Osteoblast (primary cell): Measurements from ENCODE around the gene CSK. TPM values are rescaled to one million over a fixed set of nuclear protein-coding genes. Genes with fewer than 3 reads are reported as not detected.

ENCODE experiments used
- DNase-seq: peaks from one replicate; pipeline ENCODE4 v3.0.0; 2011; ENCODE audit warnings: low spot score, mixed read lengths; ENCODE audit not compliant: insufficient read length; ENCODE audit errors: missing footprints
- H2AFZ ChIP-seq: 2 replicates; pipeline ENCODE4 v1.6.0; 2011; ENCODE audit warnings: mild to moderate bottlenecking, low read length
- H3K27ac ChIP-seq: 2 replicates; pipeline ENCODE4 v1.5.1; 2011; ENCODE audit warnings: mild to moderate bottlenecking, low read depth, low read length, moderate library complexity
- H3K27me3 ChIP-seq: 2 replicates; pipeline ENCODE4 v1.6.0; 2012; ENCODE audit warnings: mild to moderate bottlenecking, control low read depth, inconsistent platforms, low read length, moderate library complexity; ENCODE audit not compliant: insufficient read depth
- H3K36me3 ChIP-seq: 2 replicates; pipeline ENCODE4 v1.5.1; 2011; ENCODE audit warnings: mild to moderate bottlenecking, low read length, control low read depth, moderate library complexity; ENCODE audit not compliant: insufficient read depth
- H3K4me1 ChIP-seq: 2 replicates; pipeline ENCODE4 v1.5.1; 2011; ENCODE audit warnings: mild to moderate bottlenecking, low read length, control low read depth, moderate library complexity; ENCODE audit not compliant: insufficient read depth
- H3K4me2 ChIP-seq: 2 replicates; pipeline ENCODE4 v1.6.0; 2011; ENCODE audit warnings: mild to moderate bottlenecking, low read length; ENCODE audit not compliant: insufficient read depth
- H3K4me3 ChIP-seq: fragments of 200-600 bp; sonication (generic); 3 replicates; pipeline ENCODE4 v1.5.1; 2012; ENCODE audit warnings: mild to moderate bottlenecking, low read length, inconsistent platforms; ENCODE audit not compliant: insufficient read depth
- H3K79me2 ChIP-seq: 2 replicates; pipeline ENCODE4 v1.6.0; 2012; ENCODE audit warnings: mild to moderate bottlenecking, low read length, control low read depth, inconsistent platforms; ENCODE audit not compliant: insufficient read depth
- H3K9me3 ChIP-seq: 2 replicates; pipeline ENCODE4 v1.5.1; 2011; ENCODE audit warnings: low read depth, low read length, control low read depth
- H4K20me1 ChIP-seq: 2 replicates; pipeline ENCODE4 v1.6.0; 2012; ENCODE audit warnings: mild to moderate bottlenecking, low read length, control low read depth; ENCODE audit not compliant: insufficient read depth
- total RNA-seq: library from RNA; depleted of rRNA; stranded (reverse); fragments of >200 nt; gene quantifications from 2 replicates; pipeline ENCODE4 v1.2.3, GENCODE V29; 2012
- TF ChIP-seq, protein P1 (sequence below): IDR thresholded peaks from 2 replicates; pipeline ENCODE4 v1.5.1; 2011; ENCODE audit warnings: mild to moderate bottlenecking, low read depth, low read length, moderate library complexity; ENCODE audit errors: extremely low read depth

The CSK gene
- total RNA-seq, 1 donor = 31.5 TPM

DNA sequence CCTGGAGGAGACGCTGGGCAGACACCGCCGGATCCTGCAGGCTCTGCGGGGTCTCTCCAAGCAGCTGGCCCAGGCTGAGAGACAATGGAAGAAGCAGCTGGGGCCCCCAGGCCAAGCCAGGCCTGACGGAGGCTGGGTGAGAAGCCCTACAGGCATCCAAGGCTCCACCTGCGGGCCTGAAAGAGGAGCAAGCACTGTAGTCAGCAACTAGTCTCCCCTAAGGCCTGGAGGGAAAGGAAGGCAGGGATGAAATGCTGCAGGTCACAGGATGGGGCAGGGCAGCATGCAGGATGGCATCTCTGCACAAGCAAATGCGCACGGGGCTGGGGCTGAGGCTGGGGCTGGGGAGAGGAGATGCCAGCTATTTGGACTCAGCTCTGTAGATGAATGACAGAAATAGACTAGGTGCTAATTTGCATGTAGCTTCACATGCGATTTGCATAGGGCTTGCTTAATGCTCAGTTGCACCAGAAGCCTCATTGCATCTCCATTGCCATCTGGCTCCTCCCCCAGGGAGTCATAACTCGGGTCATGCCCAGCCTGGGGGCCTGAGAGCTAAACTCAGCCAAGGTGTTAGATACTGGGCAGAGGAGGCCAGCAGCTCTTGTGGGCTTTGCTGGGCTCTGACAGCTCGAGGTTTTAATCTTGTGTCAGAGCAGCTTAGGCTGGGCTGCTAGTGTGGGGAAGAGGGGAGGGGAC lies 39.4 kb downstream of the CSK start:
- Histone ChIP-seq H3K36me3 (no peaks in the 10 kb centered on the region), H3K27me3 (peaks cover 11% of the 10 kb centered on the region), H3K27ac (no peak overlapping the region), H4K20me1 (no peaks in the 10 kb centered on the region), H3K79me2 (no peaks in the 10 kb centered on the region), H2AFZ (no peak overlapping the region), H3K4me3 (no peak overlapping the region), H3K4me2 (no peak overlapping the region), H3K4me1 (no peaks in the 10 kb centered on the region), H3K9me3 (no peaks in the 10 kb centered on the region)
- TF ChIP-seq, protein P1, sequence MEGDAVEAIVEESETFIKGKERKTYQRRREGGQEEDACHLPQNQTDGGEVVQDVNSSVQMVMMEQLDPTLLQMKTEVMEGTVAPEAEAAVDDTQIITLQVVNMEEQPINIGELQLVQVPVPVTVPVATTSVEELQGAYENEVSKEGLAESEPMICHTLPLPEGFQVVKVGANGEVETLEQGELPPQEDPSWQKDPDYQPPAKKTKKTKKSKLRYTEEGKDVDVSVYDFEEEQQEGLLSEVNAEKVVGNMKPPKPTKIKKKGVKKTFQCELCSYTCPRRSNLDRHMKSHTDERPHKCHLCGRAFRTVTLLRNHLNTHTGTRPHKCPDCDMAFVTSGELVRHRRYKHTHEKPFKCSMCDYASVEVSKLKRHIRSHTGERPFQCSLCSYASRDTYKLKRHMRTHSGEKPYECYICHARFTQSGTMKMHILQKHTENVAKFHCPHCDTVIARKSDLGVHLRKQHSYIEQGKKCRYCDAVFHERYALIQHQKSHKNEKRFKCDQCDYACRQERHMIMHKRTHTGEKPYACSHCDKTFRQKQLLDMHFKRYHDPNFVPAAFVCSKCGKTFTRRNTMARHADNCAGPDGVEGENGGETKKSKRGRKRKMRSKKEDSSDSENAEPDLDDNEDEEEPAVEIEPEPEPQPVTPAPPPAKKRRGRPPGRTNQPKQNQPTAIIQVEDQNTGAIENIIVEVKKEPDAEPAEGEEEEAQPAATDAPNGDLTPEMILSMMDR = no peak
- DNase-seq = no peak

DNA sequence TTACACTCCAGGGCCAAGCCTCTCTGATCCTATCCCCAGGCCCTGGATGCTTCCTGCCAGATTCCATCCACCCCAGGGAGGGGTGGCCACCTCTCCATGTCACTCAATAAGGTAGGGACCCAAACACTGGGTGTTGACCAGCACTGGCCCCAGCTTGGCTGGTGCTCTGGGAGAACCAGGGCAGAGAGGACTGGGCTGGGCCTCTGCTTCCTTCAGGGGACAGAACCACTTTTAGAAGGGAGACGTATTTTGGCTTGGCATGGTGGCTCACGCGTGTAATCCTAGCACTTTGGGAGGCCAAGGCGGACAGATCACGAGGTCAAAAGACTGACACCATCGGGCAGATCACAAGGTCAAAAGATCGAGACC lies 39.9 kb downstream of the CSK start:
- no peak for DNase-seq
- no peak overlapping the region for H3K4me3 ChIP-seq
- H3K27me3 ChIP-seq = peaks cover 14% of the 10 kb centered on the region
- no peaks in the 10 kb centered on the region for H4K20me1 ChIP-seq
- H3K4me2 ChIP-seq = no peak overlapping the region
- TF ChIP-seq, protein P1 = no peak
- no peak overlapping the region for H2AFZ ChIP-seq
- H3K27ac ChIP-seq = no peak overlapping the region
- H3K9me3 ChIP-seq = no peaks in the 10 kb centered on the region
- H3K4me1 ChIP-seq = no peaks in the 10 kb centered on the region
- no peaks in the 10 kb centered on the region for H3K79me2 ChIP-seq
- no peaks in the 10 kb centered on the region for H3K36me3 ChIP-seq

GRCh38 chr15:74822233-74822632 lies 40.4 kb downstream of the CSK start:
- no peak for DNase-seq
- Histone ChIP-seq H3K4me2 (no peak overlapping the region), H3K36me3 (no peaks in the 10 kb centered on the region), H2AFZ (no peak overlapping the region), H4K20me1 (no peaks in the 10 kb centered on the region), H3K27me3 (peaks cover 18% of the 10 kb centered on the region), H3K79me2 (no peaks in the 10 kb centered on the region), H3K4me1 (no peaks in the 10 kb centered on the region), H3K27ac (no peak overlapping the region), H3K9me3 (no peaks in the 10 kb centered on the region), H3K4me3 (no peak overlapping the region)
- TF ChIP-seq, protein P1 = no peak

GRCh38 chr15:74823324-74823723 lies 41.4 kb downstream of the CSK start:
- Histone ChIP-seq H3K4me3 (no peak overlapping the region), H3K4me2 (no peak overlapping the region), H3K36me3 (no peaks in the 10 kb centered on the region), H4K20me1 (no peaks in the 10 kb centered on the region), H3K27ac (no peak overlapping the region), H3K27me3 (peaks cover 29% of the 10 kb centered on the region), H3K79me2 (no peaks in the 10 kb centered on the region), H3K4me1 (no peaks in the 10 kb centered on the region), H3K9me3 (no peaks in the 10 kb centered on the region), H2AFZ (no peak overlapping the region)
- DNase-seq = no peak
- TF ChIP-seq, protein P1 = no peak
